ENCODE measurements around the gene LRRC4B.
"Not testable (repeated sequence)": the region's sequence is repeated elsewhere in the genome, so short reads cannot be mapped to it uniquely, and the experiment has no call there.

Gene LRRC4B, protein sequence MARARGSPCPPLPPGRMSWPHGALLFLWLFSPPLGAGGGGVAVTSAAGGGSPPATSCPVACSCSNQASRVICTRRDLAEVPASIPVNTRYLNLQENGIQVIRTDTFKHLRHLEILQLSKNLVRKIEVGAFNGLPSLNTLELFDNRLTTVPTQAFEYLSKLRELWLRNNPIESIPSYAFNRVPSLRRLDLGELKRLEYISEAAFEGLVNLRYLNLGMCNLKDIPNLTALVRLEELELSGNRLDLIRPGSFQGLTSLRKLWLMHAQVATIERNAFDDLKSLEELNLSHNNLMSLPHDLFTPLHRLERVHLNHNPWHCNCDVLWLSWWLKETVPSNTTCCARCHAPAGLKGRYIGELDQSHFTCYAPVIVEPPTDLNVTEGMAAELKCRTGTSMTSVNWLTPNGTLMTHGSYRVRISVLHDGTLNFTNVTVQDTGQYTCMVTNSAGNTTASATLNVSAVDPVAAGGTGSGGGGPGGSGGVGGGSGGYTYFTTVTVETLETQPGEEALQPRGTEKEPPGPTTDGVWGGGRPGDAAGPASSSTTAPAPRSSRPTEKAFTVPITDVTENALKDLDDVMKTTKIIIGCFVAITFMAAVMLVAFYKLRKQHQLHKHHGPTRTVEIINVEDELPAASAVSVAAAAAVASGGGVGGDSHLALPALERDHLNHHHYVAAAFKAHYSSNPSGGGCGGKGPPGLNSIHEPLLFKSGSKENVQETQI

DNA sequence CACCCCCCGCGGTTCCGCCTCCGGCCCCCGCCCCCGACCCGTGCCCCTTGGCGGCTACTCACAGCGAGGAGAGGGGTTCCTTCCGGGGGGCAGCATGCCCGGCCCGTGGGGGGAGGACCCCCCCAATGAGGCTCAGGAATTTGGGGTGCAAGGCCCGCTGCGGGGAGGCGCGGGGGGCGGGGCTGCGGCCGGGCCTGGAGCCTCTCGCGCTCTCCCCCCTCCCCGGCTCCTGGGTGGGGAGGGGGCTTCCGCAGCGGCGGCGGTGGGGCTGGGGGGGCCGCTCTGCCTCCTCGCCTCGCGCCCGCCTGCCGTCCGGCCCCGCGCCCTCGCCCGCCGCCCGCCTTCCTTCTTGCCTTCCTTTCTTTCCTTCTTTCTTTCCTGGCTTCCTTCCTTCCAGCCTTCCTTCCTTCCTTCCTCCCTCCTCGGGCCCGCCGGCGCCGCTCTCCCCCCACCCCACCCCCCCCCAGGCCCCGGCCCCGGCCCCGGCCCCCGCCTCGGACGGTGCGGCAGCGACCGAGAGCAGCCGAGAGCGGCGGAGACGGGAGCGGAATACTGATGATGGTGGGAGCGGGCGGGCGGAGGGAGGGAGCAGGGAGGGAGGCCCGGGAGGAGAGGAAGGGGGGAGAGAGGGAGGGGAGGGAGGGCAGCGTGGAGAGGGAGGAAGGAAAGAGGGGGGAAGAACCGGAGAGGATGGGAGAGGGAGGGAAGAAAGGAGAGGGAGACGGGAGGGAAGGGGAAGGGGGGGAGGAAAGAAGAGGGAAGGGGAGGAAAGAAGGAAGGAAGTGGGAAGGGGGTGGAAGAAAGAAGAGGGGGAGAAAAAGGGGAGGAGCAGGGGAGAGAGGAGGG lies at the start of gene LRRC4B:
Gene LRRC4B, minus strand, starts transcription at position 554 of the 846 bp plus-strand sequence. CDS start 19,597 bp downstream, outside the sequence.
- in situ Hi-C loops (cut with MboI; ENCODE audit: low pct_unique_long_range_greater_than_20kb, low sequenced_read_pairs): no loop called here

DNA sequence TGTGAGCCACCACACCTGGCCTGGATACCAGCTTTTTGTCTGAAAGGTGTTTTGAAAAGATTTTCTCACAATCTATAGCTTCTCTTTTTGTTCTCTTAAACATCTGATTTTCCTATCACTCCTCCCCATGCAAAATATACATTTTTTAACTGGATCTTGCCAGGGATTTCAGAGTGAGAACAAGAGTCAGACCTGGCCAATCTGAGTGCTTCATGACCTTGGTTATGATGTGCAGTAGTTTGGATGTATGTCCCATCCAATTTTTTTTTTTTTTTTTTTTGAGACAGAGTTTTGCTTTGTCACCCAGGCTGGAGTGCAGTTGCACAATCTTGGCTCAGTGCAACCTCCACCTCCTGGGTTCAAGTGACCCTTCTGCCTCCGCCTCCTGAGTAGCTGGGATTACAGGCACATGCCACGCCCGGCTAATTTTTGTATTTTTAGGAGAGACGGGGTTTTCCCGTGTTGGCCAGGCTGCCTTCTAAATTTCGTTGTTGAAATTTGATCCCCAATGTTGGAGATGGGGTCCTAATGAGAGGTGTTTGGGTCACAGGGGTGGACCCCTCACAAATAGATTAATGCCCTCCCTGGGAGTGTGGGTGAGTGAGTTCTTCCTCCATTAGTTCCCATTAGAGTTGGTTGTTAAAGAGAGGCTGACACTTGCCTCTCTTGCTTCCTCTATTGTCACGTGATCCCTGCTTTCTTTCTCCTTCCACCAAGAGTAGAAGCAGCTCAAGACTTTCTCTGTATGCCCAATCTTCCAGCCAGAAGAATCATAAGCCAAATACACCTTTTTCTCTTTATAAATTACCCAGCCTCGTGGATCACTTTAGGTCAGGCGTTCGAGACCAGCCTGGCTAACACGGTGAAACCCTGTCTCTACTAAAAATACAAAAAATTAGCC lies 44.5 kb upstream of the LRRC4B start:
- DNase-seq; in situ Hi-C loops (cut with MboI; ENCODE audit: low pct_unique_long_range_greater_than_20kb, low sequenced_read_pairs): not testable (repeated sequence)

More for the DNA sequence above, at the start of gene LRRC4B:
- DNase-seq: no peak

DNA sequence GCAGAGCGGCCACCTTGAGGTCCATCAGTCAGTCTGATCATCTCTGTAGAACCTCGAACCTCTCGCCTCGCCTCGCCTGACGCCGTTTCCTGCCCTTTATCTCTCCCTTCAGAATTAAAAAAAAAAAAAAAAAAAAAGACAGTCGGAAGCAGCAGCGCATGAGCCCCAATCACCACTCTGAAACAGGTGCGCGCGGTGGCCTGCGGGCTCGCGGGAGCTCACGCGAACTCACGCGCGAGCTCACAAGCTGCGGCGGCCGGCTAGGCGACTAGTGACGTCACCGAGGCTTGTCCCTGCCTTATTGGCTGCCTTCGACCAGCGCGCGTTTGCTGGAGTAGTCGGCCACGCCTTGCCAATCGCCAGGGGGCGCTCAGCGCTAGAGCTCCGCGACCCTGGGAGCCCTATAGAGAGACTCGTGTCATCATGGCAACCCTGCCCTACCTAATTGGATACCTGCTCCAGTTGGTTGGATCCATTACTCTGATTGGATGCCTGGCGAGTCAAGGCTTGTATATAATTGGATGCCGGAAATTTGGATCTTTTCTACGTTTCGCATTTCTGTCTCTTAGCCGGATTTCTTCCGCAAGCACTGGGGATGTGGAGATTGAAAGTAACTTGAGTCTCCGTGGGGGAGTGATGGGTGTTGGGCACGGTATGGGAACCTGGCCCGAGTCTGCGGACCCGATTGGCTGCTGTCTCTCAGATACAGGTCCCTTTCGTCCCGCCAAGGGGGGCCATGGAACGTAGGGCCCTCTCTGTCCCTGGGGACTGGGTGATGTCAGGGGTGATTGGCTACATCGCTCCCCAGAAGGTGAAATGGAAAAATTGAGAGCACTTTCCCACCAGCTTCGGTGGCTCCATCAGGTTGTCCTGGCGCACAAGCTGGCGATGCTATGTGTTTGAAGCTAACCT lies 39.9 kb upstream of the LRRC4B start:
- in situ Hi-C loops (cut with MboI; ENCODE audit: low pct_unique_long_range_greater_than_20kb, low sequenced_read_pairs): no loop called here
- DNase-seq: peak; percentile 89

DNA sequence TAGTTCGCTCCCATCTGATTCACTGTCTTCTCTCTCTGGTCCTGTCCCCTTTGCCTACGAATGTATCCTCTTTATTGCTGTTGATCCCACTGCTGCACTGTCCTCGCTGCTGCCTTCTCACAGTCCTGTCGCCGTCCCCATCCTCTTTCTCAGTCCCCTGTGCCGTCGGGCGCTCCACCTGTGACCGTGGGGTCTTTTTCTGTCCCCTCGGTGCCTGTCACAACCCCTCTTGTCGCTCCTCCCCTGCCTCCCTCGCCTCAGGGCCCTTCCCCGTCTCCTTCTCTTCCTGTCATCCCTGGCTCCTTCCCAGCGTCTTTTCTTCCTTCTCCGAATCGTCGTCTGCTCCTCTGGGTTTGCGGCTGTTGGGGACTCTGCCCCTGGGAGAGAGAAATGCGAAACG lies 39.2 kb upstream of the LRRC4B start:
- DNase-seq: no peak
- in situ Hi-C loops (cut with MboI; ENCODE audit: low pct_unique_long_range_greater_than_20kb, low sequenced_read_pairs): no loop called here

DNA sequence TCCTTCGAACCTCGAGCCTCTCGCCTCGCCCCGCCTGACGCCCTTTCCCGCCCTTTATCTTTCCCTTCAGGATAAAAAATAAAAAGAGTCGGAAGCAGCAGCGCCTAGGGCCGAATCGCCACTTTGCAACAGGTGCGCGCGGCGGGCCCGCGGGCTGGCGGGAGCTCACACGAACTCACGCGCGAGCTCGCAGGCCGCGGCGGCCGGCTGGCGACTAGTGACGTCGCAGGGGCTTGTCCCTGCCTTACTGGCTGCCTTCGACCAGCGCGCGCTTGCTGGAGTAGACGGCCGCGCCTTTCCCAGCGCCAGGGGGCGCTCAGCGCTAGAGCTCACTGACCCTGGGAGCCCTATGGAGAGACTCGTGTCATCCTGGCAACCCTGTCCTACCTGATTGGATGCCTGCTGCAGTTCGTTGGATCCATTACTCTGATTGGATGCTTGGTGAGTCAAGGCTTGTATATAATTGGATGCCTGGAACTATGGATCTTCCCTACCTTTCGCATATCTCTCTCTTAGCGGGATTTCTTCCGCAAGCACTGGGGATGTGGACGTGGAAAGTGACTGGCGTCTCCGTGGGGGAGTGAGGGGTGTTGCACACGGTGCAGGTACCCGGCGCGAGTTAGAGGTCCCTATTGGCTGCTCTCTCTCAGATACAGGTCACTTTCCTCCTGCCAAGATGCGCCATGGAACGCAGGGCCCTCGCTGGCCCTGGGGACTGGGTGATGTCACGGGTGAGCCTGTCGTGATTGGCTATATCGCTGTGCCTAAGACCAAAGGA lies 38.0 kb upstream of the LRRC4B start:
- in situ Hi-C loops (cut with MboI; ENCODE audit: low pct_unique_long_range_greater_than_20kb, low sequenced_read_pairs); DNase-seq: not testable (repeated sequence)

DNA sequence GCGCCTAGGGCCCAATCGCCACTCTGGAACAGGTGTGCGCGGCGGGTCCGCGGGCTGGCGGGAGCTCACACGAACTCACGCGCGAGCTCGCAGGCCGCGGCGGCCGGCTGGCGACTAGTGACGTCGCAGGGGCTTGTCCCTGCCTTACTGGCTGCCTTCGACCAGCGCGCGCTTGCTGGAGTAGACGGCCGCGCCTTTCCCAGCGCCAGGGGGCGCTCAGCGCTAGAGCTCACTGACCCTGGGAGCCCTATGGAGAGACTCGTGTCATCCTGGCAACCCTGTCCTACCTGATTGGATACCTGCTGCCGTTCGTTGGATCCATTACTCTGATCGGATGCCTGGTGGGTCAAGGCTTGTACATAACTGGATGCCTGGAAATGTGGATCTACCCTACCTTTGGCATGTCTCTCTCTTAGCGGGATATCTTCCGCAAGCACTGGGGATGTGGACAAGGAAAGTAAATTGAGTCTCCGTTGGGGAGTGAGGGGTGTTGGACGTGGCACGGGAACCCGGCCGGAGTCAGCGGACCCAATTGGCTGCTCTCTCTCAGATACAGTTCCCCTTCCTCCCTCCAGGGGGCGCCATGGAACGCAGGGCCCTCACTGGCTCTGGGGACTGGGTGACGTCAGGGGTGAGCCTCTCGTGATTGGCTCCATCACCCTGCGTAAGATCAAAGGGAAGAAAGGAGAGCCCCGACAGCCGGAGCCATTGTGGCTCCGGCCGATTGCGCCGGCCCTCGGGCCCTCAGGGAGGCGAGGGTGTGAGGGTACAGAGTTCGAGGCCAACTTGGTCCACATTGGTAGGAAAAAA lies 36.2 kb upstream of the LRRC4B start:
- DNase-seq; in situ Hi-C loops (cut with MboI; ENCODE audit: low pct_unique_long_range_greater_than_20kb, low sequenced_read_pairs): not testable (repeated sequence)

DNA sequence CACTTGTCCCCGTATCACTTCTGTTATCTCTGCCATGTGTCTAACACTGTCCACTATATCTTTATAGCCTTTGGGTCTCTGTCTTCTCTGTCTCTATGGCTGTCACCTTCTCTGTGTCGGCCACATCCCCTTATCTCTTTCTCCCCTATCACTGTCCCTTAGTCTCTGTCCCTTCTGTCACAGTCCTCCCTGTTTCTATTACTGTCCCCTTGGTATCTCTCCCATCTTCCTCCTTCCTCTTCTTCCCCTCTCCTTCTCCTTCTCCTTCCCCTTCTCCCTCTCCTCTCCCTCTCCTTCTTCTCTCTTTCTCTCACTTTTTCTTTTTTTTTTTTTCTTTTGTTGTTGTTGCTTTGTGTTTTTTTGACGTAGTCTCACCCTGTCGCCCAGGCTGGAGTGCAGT lies 34.7 kb upstream of the LRRC4B start:
- DNase-seq: no peak
- in situ Hi-C loops (cut with MboI; ENCODE audit: low pct_unique_long_range_greater_than_20kb, low sequenced_read_pairs): no loop called here

DNA sequence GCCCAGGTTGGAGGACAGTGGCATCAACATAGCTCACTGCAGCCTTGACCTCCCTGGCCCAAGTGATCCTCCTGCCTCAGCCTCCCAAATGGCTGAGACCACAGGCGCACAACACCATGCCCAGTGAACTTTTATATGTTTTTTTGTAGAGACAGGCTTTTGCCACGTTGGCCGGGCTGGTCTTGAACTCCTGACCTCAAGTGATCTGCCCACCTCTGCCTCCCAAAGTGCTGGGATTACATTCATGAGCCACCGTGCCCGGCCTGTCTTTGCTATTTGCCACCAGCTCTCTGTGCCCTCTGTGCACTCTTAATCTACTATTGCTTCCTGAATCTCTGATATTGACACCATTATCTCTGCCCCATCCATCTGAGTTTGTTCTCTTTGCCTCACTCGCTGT lies 34.3 kb upstream of the LRRC4B start:
- DNase-seq: no peak
- in situ Hi-C loops (cut with MboI; ENCODE audit: low pct_unique_long_range_greater_than_20kb, low sequenced_read_pairs): no loop called here

DNA sequence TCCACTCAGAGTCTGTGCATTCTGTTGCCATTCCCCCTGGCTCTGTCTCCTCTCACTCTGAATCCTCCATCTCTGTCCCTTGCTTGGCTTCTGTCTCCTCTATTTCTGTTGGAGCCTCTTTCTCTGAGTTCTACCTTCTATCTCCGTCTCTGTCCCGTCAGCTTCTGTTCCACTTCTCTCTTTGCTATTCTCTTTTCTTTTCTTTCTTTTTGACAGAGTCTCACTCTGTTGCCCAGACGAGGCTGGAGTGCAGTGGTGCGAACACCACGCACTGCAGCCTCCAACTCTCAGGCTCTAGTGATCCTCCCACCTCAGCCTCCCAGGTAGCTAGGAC lies 33.8 kb upstream of the LRRC4B start:
- in situ Hi-C loops (cut with MboI; ENCODE audit: low pct_unique_long_range_greater_than_20kb, low sequenced_read_pairs): no loop called here
- no peak for DNase-seq

DNA sequence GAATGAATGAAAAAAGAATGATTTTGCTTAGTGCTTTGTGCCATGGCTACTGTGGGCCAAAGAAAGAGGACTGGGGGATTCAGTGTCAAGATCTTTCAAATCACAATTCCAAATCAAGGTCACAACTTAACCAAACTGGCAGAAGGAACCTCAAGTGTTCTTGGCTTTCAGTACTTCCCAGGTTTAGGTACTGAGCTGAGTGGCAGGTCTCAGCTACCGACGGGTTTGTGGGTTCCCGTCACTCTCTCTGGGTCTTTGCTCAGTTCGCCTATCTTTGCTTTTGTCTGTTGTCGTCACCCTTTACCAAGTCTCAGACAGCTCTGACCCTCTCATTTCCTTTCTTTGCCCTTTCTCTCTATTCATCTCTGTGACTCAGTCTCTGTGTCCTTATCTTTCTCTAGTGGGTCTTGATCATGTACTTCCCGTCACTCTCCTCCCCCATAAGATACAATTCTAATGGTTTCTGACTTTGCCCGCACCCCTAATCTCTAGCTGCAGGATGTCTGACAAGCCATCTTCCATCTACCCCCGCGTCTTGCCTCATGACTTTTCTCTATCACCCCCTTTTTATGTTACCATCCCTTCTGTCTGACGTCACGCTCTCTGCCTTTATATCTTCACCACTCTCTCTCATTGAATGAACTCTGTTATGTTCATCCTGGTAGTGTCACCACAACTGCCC lies 33.3 kb upstream of the LRRC4B start:
- in situ Hi-C loops (cut with MboI; ENCODE audit: low pct_unique_long_range_greater_than_20kb, low sequenced_read_pairs): no loop called here
- peak; percentile 12 for DNase-seq

DNA sequence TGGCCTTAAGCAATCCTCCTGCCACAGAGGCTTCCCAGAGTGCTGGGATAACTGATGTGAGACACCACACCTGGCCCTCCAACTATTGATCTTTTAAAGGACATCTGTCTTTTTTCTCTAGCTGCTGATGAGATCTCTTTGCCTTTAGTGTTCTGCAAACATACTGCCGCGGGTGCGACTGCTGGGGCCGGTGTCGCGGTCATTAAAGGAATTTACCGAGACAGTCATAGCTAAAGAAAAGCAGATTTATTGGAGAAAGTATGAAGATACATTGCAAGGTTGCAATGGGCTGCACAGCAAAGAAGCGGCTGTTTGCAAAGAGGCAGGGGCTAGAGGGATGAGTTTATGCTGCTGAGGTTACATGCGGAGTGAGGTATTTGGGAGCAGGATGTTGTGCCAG lies 31.2 kb upstream of the LRRC4B start:
- DNase-seq: no peak
- in situ Hi-C loops (cut with MboI; ENCODE audit: low pct_unique_long_range_greater_than_20kb, low sequenced_read_pairs): no loop called here

DNA sequence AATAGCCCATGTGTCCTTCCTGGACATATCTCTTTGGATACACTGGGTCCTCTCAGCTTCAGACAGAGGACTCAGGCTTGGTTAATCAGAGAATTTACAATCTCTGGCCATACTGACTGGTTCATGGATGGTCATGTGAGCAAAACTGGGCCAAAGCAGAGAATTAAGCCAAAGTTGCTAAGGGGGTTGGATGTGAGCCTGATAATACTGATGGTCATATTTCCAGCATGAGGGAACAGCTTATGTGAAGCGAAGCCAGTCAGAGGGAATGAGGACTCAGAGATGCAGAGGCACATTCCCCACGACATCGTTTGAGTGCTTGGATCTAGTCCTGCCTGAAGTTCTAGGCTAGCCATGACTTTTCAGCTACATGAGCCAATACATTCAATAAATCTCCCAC lies 22.0 kb upstream of the LRRC4B start:
- no peak for DNase-seq
- in situ Hi-C loops (cut with MboI; ENCODE audit: low pct_unique_long_range_greater_than_20kb, low sequenced_read_pairs): no loop called here

DNA sequence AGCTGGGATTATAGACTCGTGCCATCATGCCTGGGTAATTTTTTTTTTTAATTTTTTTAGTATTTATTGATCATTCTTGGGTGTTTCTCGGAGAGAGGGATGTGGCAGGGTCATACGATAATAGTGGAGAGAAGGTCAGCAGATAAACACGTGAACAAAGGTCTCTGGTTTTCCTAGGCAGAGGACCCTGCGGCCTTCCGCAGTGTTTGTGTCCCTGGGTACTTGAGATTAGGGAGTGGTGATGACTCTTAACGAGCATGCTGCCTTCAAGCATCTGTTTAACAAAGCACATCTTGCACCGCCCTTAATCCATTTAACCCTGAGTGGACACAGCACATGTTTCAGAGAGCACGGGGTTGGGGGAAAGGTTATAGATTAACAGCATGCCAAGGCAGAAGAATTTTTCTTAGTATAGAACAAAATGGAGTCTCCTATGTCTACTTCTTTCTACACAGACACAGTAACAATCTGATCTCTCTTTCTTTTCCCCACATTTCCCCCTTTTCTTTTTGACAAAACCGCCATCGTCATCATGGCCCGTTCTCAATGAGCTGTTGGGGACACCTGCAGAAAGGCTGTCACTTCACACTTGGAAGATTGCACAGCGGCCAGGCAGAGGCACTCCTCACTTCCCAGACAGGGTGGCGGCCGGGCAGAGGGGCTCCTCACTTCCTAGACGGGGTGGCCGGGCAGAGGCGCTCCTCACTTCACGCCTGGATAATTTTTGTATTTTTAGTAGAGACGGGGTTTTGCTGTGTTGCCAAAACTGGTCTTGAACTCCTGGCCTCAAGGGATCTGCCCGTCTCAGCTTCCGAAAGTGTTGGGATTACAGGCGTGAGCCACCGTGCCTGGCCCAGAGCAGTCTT lies 13.8 kb upstream of the LRRC4B start:
- in situ Hi-C loops (cut with MboI; ENCODE audit: low pct_unique_long_range_greater_than_20kb, low sequenced_read_pairs); DNase-seq: not testable (repeated sequence)

DNA sequence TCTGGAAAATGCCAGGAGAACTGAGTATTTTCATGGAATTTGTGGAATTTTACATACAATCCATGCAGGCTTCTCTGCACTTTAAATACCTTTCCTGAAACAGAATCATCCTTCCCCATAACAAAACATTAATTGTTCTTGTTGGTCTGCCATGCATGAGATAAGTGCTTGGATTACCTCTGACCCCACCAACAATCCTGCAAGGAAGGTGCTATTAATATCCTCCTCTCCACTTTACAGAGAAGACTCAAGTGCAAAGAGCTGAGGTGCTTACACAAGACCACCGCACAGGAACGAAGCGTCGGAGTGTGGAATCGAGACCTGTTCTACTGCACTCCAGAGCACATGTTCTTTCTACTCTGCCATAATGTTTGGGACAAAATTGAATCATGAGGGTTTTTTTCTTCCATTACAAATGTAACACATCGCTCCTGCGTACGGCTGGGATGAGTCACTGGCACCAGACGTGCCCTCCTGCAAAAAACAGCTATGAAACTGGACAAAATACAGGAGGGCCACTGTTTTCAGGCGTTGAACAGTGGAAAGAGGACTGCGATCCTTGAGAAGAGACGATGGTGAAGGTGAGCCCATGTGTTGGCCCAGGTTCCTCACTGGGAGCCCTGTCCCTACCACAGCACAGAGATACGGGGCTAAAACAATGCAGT lies 12.9 kb upstream of the LRRC4B start:
- no peak for DNase-seq
- in situ Hi-C loops (cut with MboI; ENCODE audit: low pct_unique_long_range_greater_than_20kb, low sequenced_read_pairs): no loop called here

Measured in KBM-7 (cell line).